Gastroesophageal sphincter (tissue), 3 donors: Measurements from ENCODE around the gene OS9.

ENCODE experiments used
- EP300 ChIP-seq: sonication (generic); formaldehyde crosslinking; IDR thresholded peaks from one replicate; pipeline ENCODE4 v1.6.1; 2017; ENCODE audit warnings: antibody characterized with exemption, mild to moderate bottlenecking
- POLR2A ChIP-seq, 2 donors: fragments of 450-650 bp; IDR thresholded peaks; one replicate each; pipeline ENCODE4 v1.6.1; 2017; ENCODE audit warnings: antibody characterized with exemption in 2 of 2, mild to moderate bottlenecking in 2 of 2, moderate library complexity in 1 of 2
- POLR2AphosphoS5 ChIP-seq: sonication (generic); formaldehyde crosslinking; IDR thresholded peaks from one replicate; pipeline ENCODE4 v1.6.1; 2017; ENCODE audit warnings: antibody characterized with exemption
- TF ChIP-seq, protein P1 (sequence below), 4 experiments: fragments of 200-600 bp in 2 of 4; fragments of 450-650 bp in 2 of 4; sonication (generic) in 1 of 4; IDR thresholded peaks; one replicate each; pipeline ENCODE4 v1.5.1; 2017 to 2019; ENCODE audit warnings: antibody characterized with exemption in 4 of 4, mild to moderate bottlenecking in 2 of 4, moderate library complexity in 2 of 4

DNA sequence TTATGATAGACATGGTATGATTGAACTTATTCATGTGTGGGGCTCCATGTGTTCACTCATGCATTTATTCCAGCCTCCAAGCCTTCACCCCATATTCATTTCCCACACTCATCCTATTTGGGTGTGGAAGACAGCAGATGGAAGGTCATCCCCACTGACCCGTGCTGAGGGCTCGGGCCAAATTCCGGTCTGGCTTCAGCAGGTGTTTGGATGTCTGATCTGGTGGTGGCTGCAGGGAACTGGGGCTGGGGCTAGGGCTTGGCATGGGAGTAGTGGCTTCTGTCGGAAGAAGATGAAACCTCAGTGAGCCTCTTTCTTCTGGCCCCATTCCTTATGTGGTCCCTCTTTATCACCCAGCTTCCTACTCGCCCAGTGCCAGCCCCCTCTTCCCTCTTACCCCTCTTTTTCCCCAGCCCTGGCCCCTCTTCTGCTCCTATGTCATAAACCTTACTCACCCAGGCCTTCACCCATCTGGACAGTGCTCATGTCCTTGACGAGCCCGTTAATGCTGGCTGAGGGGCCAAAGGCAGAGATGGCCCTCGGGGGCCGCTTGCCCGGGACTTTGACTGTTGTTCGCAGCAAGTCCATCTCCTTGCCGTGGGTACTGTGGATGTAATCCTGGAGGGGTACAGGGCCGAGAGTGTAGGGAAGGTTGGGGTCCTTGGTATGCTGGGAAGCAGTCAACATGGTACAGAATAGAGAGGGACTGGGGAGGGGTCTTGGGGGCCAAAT is 36.6 kb downstream of the OS9 start:
- TF ChIP-seq, protein P1, sequence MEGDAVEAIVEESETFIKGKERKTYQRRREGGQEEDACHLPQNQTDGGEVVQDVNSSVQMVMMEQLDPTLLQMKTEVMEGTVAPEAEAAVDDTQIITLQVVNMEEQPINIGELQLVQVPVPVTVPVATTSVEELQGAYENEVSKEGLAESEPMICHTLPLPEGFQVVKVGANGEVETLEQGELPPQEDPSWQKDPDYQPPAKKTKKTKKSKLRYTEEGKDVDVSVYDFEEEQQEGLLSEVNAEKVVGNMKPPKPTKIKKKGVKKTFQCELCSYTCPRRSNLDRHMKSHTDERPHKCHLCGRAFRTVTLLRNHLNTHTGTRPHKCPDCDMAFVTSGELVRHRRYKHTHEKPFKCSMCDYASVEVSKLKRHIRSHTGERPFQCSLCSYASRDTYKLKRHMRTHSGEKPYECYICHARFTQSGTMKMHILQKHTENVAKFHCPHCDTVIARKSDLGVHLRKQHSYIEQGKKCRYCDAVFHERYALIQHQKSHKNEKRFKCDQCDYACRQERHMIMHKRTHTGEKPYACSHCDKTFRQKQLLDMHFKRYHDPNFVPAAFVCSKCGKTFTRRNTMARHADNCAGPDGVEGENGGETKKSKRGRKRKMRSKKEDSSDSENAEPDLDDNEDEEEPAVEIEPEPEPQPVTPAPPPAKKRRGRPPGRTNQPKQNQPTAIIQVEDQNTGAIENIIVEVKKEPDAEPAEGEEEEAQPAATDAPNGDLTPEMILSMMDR (IDR thresholded peaks at IDR 0.05) = no peak
- TF ChIP-seq POLR2A (IDR thresholded peaks at IDR 0.05) (no peak), POLR2AphosphoS5 (no peak), EP300 (no peak)
